Caco-2 (cell line): Measurements from ENCODE around the gene FBXW2. TPM values are rescaled to one million over a fixed set of nuclear protein-coding genes. Genes with fewer than 3 reads are reported as not detected.

Experiments used
- BruUV-seq: library from RNA; stranded (reverse); fragments of 400-500 nt; replicated peaks from 2 replicates; lab custom pipeline; 2021; lab: Mats Ljungman, UMichigan
- CTCF ChIA-PET: fragments of 300-600 bp; sonication (Branson Sonifier 250); formaldehyde crosslinking; loops from one replicate; lab custom pipeline; 2022; ENCODE audit warnings: antibody characterized with exemption; lab: Charles Lee
- POLR2A ChIA-PET: fragments of 300-600 bp; sonication (Branson Sonifier 250); formaldehyde crosslinking; loops from one replicate; lab custom pipeline; 2022; ENCODE audit warnings: antibody characterized with exemption; lab: Charles Lee
- DNase-seq, 2 experiments: peaks; one replicate each; pipeline versions ENCODE4 v3.0.0 to v3.0.0-alpha.2; 2020 to 2022
- H3K27me3 ChIP-seq: replicated peaks from 2 replicates; pipeline ENCODE4 v1.6.0; 2011; ENCODE audit warnings: low read length; ENCODE audit not compliant: control insufficient read depth, insufficient read depth
- H3K36me3 ChIP-seq: 2 replicates; pipeline ENCODE4 v1.5.1; 2011; ENCODE audit warnings: low read length; ENCODE audit not compliant: control insufficient read depth, insufficient read depth
- H3K4me1 ChIP-seq: fragments of 250-450 bp; sonication (Bioruptor Pico); 2 replicates; pipeline ENCODE4 v1.5.1; 2020; ENCODE audit warnings: mild to moderate bottlenecking
- H3K4me3 ChIP-seq: 2 replicates; pipeline ENCODE4 v1.5.1; 2011; ENCODE audit warnings: low read depth, mild to moderate bottlenecking, control low read depth, low read length
- H3K9me3 ChIP-seq: fragments of 250-450 bp; sonication (Bioruptor Pico); 2 replicates; pipeline ENCODE4 v1.5.1; 2020; ENCODE audit warnings: mild to moderate bottlenecking, moderate library complexity
- H3K27ac Mint-ChIP-seq: one replicate; pipeline ENCODE4 v1.8.0; 2022; ENCODE audit warnings: mixed read lengths; ENCODE audit not compliant: unreplicated experiment
- H3K27me3 Mint-ChIP-seq: one replicate; pipeline ENCODE4 v1.8.0; 2022; ENCODE audit warnings: mixed read lengths; ENCODE audit not compliant: insufficient read depth, unreplicated experiment
- H3K36me3 Mint-ChIP-seq: one replicate; pipeline ENCODE4 v1.8.0; 2022; ENCODE audit warnings: mild to moderate bottlenecking, mixed read lengths; ENCODE audit not compliant: insufficient read depth, unreplicated experiment
- H3K4me1 Mint-ChIP-seq: one replicate; pipeline ENCODE4 v1.8.0; 2022; ENCODE audit warnings: low read depth, mixed read lengths; ENCODE audit not compliant: unreplicated experiment
- H3K4me3 Mint-ChIP-seq: one replicate; pipeline ENCODE4 v1.8.0; 2022; ENCODE audit warnings: mild to moderate bottlenecking, moderate library complexity, mixed read lengths; ENCODE audit not compliant: unreplicated experiment
- H3K9me3 Mint-ChIP-seq: one replicate; pipeline ENCODE4 v1.8.0; 2022; ENCODE audit warnings: mixed read lengths; ENCODE audit not compliant: unreplicated experiment
- intact Hi-C: fragments of 100-400 bp; cut with micrococcal nuclease; formaldehyde crosslinking; loops from one replicate; pipeline ENCODE4 v1.10.0; 2022; ENCODE audit not compliant: unreplicated experiment
- total RNA-seq: library from RNA; stranded (reverse); gene quantifications from 2 replicates; pipeline ENCODE4 v1.2.3, GENCODE V29; 2022
- TF ChIP-seq, protein P1 (sequence below), 2 experiments: fragments of 200-600 bp in 1 of 2; IDR thresholded peaks; 1 replicate in 1 of 2; 2 replicates in 1 of 2; pipeline versions ENCODE4 v1.5.1 to v1.8.0; 2011 to 2022; ENCODE audit warnings: antibody characterized with exemption in 1 of 2, control low read depth in 1 of 2, inconsistent platforms in 1 of 2, low read depth in 1 of 2, low read length in 1 of 2, mild to moderate bottlenecking in 1 of 2, moderate library complexity in 1 of 2; ENCODE audit not compliant: insufficient read depth in 1 of 2, severe bottlenecking in 1 of 2, unreplicated experiment in 1 of 2

FBXW2 gene
- total RNA-seq, 1 experiment from 2014 or later: 74.3 TPM

DNA sequence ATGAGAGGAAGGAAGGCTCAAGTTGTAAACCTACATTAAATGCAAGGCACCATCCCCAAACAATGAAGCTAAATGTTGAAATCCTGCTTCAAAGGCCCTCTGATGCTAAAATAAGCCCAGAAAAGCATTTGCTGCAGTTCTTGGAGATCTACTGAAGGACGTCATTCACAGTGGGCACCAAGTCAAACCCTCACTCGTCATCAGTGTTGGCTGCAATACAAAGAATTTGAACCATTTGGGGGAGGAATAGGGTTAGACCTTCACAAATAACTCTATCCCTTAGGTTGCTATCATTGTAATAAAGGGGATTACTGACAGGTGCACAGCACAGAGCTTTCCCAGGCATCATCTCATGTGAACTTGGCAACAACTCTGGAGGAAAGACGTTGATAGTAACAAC, 69.7 kb downstream of the FBXW2 start:
- TF ChIP-seq, protein P1, sequence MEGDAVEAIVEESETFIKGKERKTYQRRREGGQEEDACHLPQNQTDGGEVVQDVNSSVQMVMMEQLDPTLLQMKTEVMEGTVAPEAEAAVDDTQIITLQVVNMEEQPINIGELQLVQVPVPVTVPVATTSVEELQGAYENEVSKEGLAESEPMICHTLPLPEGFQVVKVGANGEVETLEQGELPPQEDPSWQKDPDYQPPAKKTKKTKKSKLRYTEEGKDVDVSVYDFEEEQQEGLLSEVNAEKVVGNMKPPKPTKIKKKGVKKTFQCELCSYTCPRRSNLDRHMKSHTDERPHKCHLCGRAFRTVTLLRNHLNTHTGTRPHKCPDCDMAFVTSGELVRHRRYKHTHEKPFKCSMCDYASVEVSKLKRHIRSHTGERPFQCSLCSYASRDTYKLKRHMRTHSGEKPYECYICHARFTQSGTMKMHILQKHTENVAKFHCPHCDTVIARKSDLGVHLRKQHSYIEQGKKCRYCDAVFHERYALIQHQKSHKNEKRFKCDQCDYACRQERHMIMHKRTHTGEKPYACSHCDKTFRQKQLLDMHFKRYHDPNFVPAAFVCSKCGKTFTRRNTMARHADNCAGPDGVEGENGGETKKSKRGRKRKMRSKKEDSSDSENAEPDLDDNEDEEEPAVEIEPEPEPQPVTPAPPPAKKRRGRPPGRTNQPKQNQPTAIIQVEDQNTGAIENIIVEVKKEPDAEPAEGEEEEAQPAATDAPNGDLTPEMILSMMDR (IDR thresholded peaks at IDR 0.05; ENCODE audit: insufficient read depth in 1 of 2, low read depth in 1 of 2, low read length in 1 of 2, severe bottlenecking in 1 of 2, unreplicated experiment in 1 of 2): no peak

DNA sequence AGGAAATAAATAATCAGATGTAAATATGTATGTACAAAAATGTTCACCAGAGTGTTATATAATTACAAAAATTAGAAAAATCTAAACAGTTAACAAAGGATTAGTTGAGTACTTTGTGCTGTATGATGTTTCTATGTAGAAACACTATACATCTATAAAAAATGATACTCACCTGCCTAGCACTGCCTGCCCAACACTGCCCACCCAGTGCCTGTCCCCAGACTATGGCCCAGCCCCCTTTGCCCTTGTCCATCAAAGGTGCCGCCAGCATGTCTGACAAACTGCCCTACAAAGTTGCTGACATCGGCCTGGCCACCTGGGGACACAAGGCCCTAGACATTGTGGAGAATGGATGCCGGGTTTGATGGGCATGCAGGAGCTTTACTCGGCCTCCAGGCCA, 72.8 kb downstream of the FBXW2 start:
- ChIA-PET CTCF (no interaction called here), POLR2A (no interaction called here)
- no peaks in the 10 kb centered on the region for H3K9me3 ChIP-seq
- intact Hi-C loops: no loop called here
- no peak overlapping the region for H3K4me3 ChIP-seq
- H3K9me3 Mint-ChIP-seq: no peaks in the 10 kb centered on the region
- no peak overlapping the region for H3K27ac Mint-ChIP-seq
- no peaks in the 10 kb centered on the region for H3K4me1 Mint-ChIP-seq
- BruUV-seq: no TSS peak
- no peaks in the 10 kb centered on the region for H3K36me3 Mint-ChIP-seq
- H3K4me3 Mint-ChIP-seq: no peak overlapping the region
- no peak for DNase-seq
- H3K27me3 ChIP-seq: no peaks in the 10 kb centered on the region
- H3K27me3 Mint-ChIP-seq: no peaks in the 10 kb centered on the region
- no peaks in the 10 kb centered on the region for H3K36me3 ChIP-seq
- TF ChIP-seq, protein P1 (IDR thresholded peaks at IDR 0.05; ENCODE audit: insufficient read depth in 1 of 2, low read depth in 1 of 2, low read length in 1 of 2, severe bottlenecking in 1 of 2, unreplicated experiment in 1 of 2): no peak
- no peaks in the 10 kb centered on the region for H3K4me1 ChIP-seq

More for the DNA sequence above, 69.7 kb downstream of the FBXW2 start:
- ChIA-PET POLR2A (no interaction called here), CTCF (no interaction called here)
- H3K9me3 Mint-ChIP-seq: no peaks in the 10 kb centered on the region
- H3K27me3 ChIP-seq: no peaks in the 10 kb centered on the region
- BruUV-seq: no TSS peak
- no peaks in the 10 kb centered on the region for H3K9me3 ChIP-seq
- DNase-seq: no peak
- no peaks in the 10 kb centered on the region for H3K27me3 Mint-ChIP-seq
- H3K4me3 Mint-ChIP-seq: no peak overlapping the region
- no peak overlapping the region for H3K27ac Mint-ChIP-seq
- no peaks in the 10 kb centered on the region for H3K36me3 ChIP-seq
- no peaks in the 10 kb centered on the region for H3K36me3 Mint-ChIP-seq
- no peaks in the 10 kb centered on the region for H3K4me1 Mint-ChIP-seq
- no peak overlapping the region for H3K4me3 ChIP-seq
- H3K4me1 ChIP-seq: no peaks in the 10 kb centered on the region
- intact Hi-C loops: no loop called here

DNA sequence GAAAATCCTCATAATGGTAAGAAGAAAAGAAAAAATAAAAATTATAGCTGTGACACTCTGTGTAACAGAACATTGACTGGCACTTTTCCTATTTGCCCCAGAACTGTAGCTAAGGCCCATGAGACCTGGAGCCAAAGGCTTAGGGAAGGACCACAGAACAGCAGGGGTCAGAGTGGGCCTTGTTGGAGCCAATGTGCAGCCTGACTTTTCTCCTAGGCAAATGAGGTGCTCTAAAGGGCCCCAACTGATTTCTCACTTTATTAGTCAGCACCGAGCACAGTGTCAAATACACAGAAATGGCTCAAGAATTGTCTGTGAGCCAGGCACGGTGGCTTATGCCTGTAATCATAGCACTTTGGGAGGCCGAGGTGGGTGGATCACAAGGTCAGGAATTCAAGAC, 74.9 kb downstream of the FBXW2 start:
- Mint-ChIP-seq H3K4me3 (no peak overlapping the region), H3K9me3 (no peaks in the 10 kb centered on the region), H3K36me3 (peaks cover 4% of the 10 kb centered on the region), H3K4me1 (no peaks in the 10 kb centered on the region), H3K27ac (no peak overlapping the region), H3K27me3 (no peaks in the 10 kb centered on the region)
- no peak overlapping the region for H3K4me3 ChIP-seq
- no peaks in the 10 kb centered on the region for H3K36me3 ChIP-seq
- no peaks in the 10 kb centered on the region for H3K27me3 ChIP-seq
- ChIA-PET POLR2A (no interaction called here), CTCF (no interaction called here)
- H3K9me3 ChIP-seq: no peaks in the 10 kb centered on the region
- TF ChIP-seq, protein P1 (IDR thresholded peaks at IDR 0.05; ENCODE audit: insufficient read depth in 1 of 2, low read depth in 1 of 2, low read length in 1 of 2, severe bottlenecking in 1 of 2, unreplicated experiment in 1 of 2): no peak
- DNase-seq: no peak
- intact Hi-C loops: no loop called here
- peaks cover 7% of the 10 kb centered on the region for H3K4me1 ChIP-seq
- BruUV-seq: no TSS peak
